GM19351 (cell line): ENCODE measurements around the gene GPA33.

Source experiments
- ATAC-seq: cut with Tn5 transposase; IDR thresholded peaks from one replicate; pipeline ENCODE4 v1.9.1; 2021; ENCODE audit warnings: mild to moderate bottlenecking, moderate library complexity; ENCODE audit not compliant: unreplicated experiment

The GPA33 gene

GRCh38 chr1:167118188-167118587, 28.0 kb upstream of the GPA33 start:
- no peak for ATAC-seq

GRCh38 chr1:167117225-167117624, 27.0 kb upstream of the GPA33 start:
- ATAC-seq: no peak

GRCh38 chr1:167116174-167116573, 26.0 kb upstream of the GPA33 start:
- no peak for ATAC-seq

- ATAC-seq: no peak
Measured at GRCh38 chr1:167115655-167116054, 25.5 kb upstream of the GPA33 start.

DNA sequence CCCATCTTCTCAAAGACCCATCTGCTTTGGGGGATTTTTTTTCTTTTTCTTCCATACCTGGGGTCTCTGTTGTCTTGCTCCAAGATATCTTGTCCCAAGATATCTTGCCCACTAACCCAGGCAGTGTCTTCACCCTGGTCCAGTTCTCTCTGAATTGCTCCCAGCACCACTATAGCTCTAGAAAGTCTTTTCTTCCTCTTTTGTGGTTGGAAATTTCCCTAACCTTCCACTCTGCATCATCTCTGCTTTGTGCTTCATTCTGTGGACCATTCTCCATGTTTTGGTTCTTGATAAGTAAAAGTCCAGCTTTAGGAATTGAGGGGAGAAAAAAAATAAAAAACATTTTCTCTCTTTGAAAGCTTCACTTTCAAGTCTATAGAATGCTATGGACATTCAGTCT, 24.5 kb upstream of the GPA33 start:
- no peak for ATAC-seq

DNA sequence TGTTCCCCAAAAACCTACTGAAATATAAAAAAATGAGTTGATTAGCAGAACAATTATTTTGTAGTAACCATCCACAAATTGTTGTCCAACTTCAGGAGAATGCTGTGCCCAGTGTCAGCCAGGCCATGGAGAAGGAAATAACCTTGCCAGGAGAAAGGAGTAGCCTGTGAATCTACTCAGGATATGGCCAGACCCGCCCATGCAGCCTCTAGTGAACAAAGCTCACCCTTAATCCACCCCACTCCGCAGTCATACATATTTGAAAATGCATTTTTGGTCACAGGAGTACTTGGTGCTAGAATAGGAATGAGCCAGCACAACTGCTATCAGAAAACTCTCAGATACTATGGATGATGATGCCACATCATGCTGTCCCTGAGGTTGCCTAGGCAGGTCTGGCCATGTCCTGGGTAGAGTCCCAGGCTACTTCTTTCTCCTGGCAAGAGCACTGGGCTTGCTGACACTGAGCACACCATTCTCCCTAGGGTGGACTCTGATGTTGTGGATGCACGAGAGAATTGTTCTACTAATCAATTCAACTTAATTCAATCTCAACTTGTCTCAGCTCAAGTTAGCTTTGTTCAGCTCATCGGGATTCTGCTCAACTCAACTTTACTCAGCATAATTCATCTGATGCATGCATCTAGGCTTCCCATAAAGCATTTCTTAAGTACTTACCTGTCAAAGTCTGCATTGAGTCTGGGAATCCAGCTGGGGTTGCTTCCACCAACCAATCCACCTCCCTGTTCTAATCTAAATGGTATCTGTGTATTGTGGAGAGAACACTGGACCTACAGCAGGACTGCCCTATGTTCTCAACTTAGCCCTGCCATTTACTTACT, 21.9 kb upstream of the GPA33 start:
- ATAC-seq: no peak

DNA sequence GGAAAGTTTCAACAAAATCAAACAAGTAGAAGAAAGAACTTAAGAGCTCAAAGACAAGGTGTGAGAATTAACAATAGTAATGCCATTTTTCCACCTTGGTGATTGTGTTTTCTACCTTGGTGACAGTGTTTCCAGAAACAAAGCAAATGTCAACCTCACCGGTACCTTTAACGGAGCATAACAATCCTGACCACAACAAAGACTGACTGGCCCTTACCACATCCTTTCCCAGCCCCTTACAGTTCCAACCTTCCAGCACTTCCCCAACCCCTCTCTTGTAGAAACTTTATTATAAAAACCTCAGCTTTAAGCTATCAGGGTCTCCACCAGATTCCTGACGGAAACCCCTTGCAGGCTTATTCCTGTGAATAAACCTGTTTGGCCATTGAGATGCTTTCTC, 20.4 kb upstream of the GPA33 start:
- peak; percentile 77 for ATAC-seq

- ATAC-seq: no peak
Measured at GRCh38 chr1:167109125-167109524, 18.9 kb upstream of the GPA33 start.

GRCh38 chr1:167107456-167107855, 17.3 kb upstream of the GPA33 start:
- ATAC-seq: no peak

DNA sequence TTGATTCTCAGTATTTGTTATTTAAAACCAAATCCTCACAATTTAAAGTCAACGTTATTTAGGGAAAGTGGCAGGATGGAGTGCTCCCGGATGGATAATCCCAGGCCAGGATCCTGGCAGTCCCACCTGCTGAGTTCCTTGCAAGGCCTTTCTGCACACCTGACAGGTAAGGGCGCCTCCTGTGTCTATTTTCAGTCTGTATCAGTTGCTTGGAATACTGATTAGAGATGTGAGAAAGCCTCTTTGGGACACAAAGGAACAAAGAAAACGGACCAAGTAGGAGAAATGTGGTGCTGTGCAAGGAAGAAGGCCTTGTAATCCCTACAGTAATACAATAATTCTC, 15.9 kb upstream of the GPA33 start:
- ATAC-seq: no peak

DNA sequence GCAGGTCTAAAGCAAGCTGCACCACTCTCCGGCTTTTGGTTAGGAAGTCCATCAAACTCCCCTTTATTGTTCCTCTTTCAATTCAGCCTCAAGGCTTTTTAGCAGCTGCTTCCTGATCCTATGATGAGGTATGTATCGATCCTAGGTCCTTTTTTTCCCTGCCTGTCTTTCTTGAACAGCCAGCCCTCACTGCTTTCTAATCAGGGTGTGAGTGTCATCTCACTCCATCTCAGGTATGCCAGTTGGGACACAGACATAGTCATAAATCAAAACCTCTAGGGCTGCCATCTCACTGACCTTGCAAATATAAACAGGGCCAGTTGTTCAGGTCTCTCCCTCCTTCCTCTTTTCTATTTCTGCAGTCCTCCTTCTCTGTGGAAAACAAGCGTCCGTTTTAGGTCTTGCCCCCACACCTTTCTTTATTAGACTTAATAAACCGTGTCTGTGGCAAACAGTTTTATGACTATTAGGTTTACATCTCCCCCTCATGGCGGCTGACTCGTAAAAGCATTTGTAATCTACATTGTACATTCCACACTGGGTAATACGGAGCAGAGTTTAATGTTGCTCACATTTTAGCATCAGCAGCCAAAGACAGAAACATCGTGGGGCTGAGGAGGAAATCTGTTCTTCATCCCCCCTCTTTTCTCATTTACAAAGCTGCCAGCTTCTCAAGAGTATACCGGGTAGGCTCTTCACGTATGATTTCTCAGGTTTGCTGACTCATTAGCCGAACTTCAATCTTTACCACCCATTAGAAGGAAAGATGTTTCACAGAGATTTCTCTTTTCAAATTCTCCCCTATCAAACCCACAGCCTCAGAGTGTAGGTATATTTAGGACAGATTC, 15.3 kb upstream of the GPA33 start:
- ATAC-seq: peak; percentile 36

DNA sequence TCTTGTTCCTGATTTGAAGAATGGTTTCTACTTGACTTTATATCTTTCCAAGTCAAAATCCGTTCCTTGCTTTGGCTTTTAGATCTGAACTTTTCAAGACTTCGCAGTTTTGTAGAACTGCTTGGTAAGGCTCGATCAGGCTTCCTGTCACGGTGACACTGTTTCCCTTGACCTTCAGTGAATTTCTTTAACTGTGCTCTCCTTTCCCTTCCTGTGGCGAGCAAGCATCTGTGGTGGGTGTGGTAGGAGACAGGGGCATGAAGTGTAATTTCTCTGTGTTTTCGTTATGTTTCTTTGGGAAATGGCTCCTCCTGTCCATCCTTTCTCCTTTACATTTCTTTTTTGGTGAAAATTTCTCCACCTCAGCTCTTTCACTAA, 14.1 kb upstream of the GPA33 start:
- no peak for ATAC-seq

DNA sequence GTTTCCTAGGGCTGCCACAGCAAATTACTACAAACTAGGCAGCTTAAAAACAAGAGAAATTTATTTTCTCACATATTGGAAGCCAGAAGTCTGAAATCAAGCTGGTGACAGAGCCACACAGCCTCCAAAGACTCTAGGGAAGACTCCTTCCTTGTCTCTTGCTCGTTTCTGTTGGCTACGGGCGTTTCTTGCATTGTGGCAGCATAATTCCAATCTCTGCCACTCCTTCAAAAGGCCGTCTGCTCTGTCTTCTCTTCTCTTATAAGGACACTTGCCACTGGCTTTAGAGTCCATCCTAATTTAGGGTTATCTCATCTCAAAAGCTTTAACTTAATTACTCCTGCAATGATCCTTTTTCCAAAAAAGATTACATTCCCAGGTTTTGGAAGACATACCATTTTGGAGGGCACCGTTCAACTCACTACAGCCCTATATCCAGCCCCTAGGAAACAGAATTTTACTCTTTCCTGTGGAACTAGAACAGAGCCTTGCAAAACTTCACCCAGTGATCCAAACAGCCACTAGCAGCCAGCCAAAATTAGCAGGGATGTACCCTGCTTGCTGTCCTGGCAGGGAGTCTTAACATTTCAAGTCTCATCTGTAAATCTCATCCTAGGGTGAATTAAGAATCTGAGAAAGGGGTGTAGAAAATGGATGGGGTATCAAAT, 12.9 kb upstream of the GPA33 start:
- ATAC-seq: no peak

DNA sequence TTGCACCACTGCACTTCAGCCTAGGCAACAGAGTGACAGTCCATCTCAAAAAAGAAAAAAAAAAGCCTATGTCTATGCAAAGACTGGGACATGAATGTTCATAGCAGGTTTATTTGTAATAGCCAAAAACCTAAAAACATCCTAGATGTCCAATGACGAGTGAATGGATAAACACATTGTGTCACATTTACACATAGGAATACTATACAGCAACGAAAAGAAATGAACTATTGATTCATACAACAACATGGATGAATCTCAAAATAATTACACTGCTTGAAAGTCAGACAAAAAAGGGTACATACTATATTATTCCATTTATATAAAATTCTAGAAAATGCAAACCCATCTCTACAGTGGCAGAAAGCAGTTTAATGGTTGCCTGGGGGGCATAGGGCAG, 11.6 kb upstream of the GPA33 start:
- no peak for ATAC-seq

DNA sequence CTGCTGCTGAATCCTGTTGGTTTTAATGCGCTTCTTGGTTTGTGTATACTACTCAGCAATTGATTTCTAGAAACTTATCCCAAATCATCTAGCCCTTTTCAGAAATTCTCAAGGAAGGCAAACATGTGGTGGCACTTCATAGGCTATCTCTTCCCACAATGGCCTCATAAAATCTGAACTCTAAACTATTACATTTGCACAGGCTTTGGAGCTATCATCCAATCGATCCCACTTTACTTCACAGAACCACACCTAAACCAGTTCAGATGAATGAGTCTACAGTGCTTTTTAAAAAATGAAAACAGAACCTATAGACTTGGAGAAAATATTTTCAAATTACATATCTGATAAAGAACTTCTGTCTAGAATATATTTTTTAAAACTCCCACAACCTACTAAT, 10.6 kb upstream of the GPA33 start:
- no peak for ATAC-seq

DNA sequence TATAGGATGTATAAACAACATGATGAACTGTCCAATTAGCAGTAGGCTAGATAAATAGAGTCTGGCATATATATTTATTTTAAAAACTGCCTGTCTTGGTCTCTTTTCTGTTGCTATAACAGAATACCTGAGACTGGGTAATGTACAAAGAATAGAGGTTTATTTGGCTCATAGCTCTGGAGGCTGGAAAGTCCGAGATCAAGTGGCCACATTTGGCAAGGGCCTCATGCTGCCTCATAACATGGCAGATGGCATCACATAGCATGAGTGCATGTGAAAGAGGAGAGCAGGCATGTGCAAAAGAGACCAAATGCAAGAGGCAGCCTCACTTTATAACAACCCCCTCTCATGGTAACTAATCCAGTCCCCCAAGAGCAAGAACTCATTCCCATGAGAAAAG, 9.7 kb upstream of the GPA33 start:
- ATAC-seq: no peak

DNA sequence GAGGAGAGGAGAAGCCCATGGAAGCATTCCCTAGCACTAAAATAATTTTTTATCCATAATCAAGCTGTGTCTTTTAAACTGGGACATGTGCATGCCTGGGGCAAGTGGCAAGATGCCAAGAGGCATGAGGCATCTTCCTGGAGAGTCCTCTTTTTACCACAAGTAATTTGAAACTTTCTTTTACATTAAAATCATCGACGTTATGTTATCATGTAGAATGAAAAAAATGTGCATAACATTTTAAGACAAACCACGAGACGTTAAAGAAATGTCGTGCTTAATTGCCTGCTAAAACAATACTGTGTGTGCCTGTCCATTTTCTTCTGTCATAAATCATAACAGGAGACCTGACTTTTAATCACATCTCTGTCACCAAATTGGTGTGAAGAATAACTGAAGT, 5.2 kb upstream of the GPA33 start:
- no peak for ATAC-seq

GRCh38 chr1:167094690-167095089, 4.5 kb upstream of the GPA33 start:
- no peak for ATAC-seq

GRCh38 chr1:167093846-167094516, 3.8 kb upstream of the GPA33 start, which contains the start of gene STYXL2:
TSS of gene STYXL2 (plus strand) at chr1:167094075. CDS start at chr1:167094850, 775 bp downstream.
- ATAC-seq: no peak

DNA sequence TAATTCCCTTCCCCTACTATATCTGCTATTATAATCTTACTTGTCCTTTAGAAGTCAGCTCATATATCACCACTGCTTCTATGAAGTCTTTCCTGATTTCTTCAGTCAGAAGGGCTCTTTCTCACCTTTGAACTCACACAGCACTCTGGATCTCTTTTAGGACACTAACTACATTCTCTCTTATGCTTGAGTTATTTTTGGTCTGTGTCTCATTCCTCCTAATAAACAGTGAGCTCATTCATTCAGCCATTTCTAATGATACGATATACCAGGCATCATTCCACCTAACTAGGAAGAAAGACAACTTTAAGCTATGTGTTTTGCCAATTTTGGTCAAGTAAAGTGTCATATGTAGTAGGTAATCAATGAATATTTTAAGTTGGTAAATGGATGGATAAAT, 2.5 kb upstream of the GPA33 start:
- no peak for ATAC-seq

DNA sequence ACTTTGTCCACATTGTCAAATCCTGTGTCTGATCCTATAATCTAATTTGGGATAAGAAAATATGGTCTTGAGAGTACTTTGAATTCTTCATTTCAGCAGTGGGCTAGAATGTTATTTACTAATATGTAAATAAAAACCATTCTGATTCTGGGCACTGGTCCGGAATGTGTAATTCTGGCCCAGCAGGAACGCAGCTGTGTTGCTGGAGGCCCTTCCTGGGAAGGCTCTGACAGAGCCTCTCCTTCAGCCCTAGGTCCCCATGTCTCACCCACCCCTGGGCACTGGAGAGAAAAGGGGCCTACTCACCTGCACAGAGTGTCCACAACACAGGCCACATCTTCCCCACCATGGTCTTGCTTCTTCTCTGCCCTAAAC, 251 bp downstream of the GPA33 start:
- no peak for ATAC-seq
